ENCODE results near the gene PPP1R2B.

The PPP1R2B gene

DNA sequence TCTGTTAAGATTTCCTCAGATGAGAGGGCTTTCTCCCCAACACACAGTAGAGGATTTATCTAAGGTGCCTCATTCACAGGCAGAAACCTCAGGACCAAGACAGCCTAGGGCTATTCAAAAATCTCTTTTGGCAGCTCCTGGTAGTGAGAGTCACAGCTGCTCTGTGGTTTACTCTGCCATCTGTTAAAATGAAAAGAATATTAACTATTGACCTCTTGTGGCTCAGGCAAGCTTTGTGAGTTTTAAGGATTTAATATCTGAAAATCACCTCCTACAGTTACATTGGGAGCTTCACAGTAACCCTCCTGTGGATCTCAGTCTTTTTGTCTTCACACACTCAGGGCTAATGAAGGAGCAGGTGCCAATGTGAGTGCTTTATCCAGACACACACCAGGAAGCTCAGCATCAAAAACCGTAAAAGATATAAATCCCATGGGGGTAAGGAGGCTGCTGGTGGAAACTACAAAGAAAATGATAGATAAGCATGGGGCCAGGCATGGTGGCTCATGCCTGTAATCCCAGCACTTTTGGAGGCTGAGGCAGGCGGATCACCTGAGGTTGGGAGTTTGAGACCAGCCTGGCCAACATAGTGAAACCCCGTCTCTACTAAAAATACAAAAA lies 29.7 kb downstream of the PPP1R2B start:
- DNase-seq, result no peak

DNA sequence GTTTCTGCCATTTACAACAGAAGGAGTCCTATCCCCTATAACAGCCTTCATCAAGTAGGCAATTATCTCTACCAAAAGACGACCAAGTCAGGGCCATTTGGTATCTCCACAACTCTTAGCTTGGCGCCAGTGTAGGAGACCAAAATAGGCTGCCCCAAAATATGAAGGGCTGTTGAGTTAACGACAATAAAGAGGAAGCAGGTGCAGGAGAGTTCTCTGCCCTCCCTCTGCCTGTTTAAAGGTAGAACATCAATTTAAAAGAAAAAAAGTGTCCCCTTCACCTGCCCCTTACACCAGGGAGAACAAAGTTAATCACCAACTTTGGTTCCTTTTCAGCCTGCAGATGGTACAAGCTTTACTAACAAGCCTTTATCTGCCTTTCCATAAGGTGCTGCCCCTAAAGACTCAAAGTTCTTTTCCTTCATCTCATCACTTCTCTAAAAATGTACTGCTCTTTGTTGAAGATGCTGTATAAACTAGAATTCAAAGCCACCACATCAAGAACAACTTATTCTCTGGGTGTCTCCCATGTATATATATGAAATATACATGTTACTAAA lies 33.3 kb downstream of the PPP1R2B start:
- DNase-seq, result no peak

DNA sequence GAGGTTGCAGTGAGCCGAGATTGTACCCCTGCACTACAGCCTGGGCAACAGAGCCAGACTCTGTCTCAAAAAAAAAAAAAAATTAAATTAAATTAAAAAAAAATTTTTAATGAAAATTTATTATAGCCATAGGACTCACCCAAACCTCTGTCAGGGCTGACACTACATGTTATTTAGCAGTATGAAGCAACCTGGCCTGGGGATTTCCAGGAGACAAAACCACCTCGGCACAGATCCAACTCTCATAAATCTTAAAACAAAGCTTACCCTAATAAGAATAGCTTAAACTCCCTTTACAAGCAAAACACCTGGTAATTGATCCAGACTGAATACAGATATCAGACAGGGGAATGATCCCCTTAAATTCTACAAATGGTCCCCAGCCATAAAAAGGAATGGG lies 38.4 kb downstream of the PPP1R2B start:
- DNase-seq, result no peak

DNA sequence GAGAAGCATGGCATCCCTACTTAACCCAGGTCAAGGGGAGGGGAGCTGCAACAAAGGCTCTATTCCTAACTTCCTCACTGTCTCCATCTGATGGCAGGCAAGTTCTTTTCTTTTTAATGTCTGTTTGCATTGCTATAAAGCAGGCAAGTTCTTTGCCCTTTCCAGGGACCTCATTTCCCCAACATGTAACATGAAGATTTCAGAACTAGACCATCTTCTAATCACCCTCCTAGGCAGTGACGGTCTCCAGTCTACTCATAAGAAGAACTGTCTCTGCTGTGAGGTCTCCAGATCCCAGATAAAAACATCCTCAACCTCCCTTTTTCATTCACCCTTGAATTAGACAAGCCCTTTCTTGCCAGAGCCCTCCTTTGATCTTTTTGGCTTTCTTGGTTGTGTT lies 42.1 kb downstream of the PPP1R2B start:
- no peak for DNase-seq

DNA sequence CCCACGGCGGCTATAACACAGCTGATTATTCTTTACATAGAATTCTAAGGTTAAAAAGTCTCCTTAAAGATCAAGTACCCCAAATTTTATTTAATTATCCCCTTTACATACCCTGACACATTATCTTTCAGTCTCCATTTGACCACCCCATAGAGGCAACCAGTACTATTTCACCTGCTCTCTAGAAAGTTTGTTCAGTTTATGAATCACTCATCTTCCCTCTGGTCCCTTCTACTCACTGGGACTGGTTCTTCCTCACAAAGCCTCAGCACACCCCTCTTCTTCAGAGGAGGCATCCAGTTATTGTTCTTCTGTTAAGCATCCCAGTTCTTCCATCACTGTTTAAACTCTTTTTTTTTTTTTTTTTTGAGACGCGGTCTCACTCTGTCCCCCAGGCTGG lies 42.8 kb downstream of the PPP1R2B start:
- no peak for DNase-seq

DNA sequence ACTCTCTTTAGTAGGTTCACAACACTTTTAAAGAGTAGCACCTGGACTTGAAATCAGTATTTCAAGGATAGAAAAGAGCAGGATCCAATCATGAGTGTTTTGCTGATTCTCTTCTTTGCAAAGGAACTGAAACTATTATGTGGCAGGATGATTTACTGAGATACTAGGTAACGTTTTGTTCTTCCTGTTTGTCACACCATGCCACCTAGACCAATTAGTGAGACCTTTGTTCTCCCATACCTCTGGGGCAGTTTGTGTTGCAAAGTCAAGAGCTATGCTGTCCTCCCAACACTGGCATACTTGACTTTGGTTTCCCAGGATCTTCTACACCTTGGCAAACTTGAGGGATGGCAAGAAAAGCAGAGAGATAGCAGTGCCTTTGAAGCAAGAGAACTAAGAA lies 43.4 kb downstream of the PPP1R2B start:
- no peak for DNase-seq

DNA sequence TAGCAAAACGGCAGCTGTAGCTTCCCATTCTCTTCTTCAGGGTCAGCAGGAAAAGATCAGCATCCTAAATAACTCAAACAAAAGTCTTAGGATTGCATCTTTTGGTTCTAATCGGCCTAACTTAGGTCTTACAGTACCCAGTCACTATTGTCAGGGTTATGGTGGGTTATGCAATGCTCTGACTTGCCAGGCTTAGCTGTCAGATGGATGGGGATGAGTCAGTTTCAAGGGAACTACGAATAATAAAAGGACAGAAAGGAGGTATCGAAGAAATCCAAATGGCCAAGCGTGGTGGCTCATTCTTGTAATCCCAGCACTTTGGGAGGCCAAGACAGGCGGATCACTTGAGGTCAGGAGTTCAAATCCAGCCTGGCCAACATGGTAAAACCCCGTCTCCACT lies 46.5 kb downstream of the PPP1R2B start:
- no peak for DNase-seq
